Stomach (tissue), 9 donors: ENCODE data around the gene PHF2. TPM values are rescaled to one million over a fixed set of nuclear protein-coding genes. Genes with fewer than 3 reads are reported as not detected.

Experiments
- DNase-seq, 2 donors: peaks; one replicate each; pipeline versions ENCODE4 v3.0.0 to v3.0.0-alpha.2; 2013 to 2019
- H3K27ac ChIP-seq, 5 donors: fragments of 200-600 bp in 4 of 5; sonication (generic) in 4 of 5; one replicate each; pipeline ENCODE4 v1.5.1; 2013 to 2019; ENCODE audit warnings: mild to moderate bottlenecking in 1 of 5, moderate library complexity in 1 of 5
- H3K27me3 ChIP-seq, 3 donors: fragments of 200-600 bp; sonication (generic); one replicate each; pipeline ENCODE4 v1.5.1; 2017 to 2019; ENCODE audit warnings: mixed run types in 1 of 3
- H3K36me3 ChIP-seq, 4 donors: fragments of 200-600 bp; sonication (generic); 1 replicate in 3 of 4; 2 replicates in 1 of 4; pipeline ENCODE4 v1.5.1; 2016 to 2019
- H3K4me1 ChIP-seq, 4 donors: fragments of 200-600 bp; sonication (generic); one replicate each; pipeline ENCODE4 v1.5.1; 2016 to 2019
- H3K4me3 ChIP-seq, 4 donors: fragments of 200-600 bp; sonication (generic) in 3 of 4; one replicate each; pipeline ENCODE4 v1.5.1; 2016 to 2019; ENCODE audit warnings: mild to moderate bottlenecking in 1 of 4
- H3K9me3 ChIP-seq, 4 donors: fragments of 200-600 bp; sonication (generic); one replicate each; pipeline ENCODE4 v1.5.1; 2016 to 2019
- CTCF ChIP-seq, 7 experiments: fragments of 450-650 bp in 4 of 7; fragments of 200-600 bp in 3 of 7; sonication (generic) in 3 of 7; IDR thresholded peaks; one replicate each; pipeline ENCODE4 v1.5.1; 2016 to 2019; ENCODE audit warnings: antibody characterized with exemption in 7 of 7, control low read depth in 2 of 7, mild to moderate bottlenecking in 1 of 7
- EP300 ChIP-seq: sonication (generic); formaldehyde crosslinking; IDR thresholded peaks from one replicate; pipeline ENCODE4 v1.6.1; 2017; ENCODE audit warnings: antibody characterized with exemption
- POLR2A ChIP-seq, 4 donors: fragments of 450-650 bp; IDR thresholded peaks; one replicate each; pipeline ENCODE4 v1.6.1; 2016; ENCODE audit warnings: antibody characterized with exemption in 4 of 4, control low read depth in 2 of 4, mild to moderate bottlenecking in 1 of 4, moderate library complexity in 1 of 4
- POLR2AphosphoS5 ChIP-seq, 3 donors: sonication (generic); formaldehyde crosslinking; IDR thresholded peaks; one replicate each; pipeline ENCODE4 v1.6.1; 2016; ENCODE audit warnings: antibody characterized with exemption in 3 of 3
- WGBS, 5 donors: extraction: QIAGEN DNeasy Blood & Tissue Kit in 3 of 5; methylation state at CpG; one replicate each; pipeline versions ENCODE4 v1.1.5 to v1.1.7; 2013 to 2018; 5-methylcytosine and 5-hydroxymethylcytosine counted together
- intact Hi-C: fragments of 100-400 bp; cut with DNase I; formaldehyde crosslinking; loops from one replicate; pipeline ENCODE4 v1.15.1; 2023; ENCODE audit warnings: low total_unique reads
- polyA plus RNA-seq, 3 donors: library from polyadenylated mRNA; stranded (reverse); fragments of 200-250 nt; gene quantifications; one replicate each; pipeline ENCODE4 v1.2.3, GENCODE V29; 2013
- total RNA-seq, 5 donors: library from RNA; depleted of rRNA; stranded (reverse); fragments of >200 nt; gene quantifications; one replicate each; pipeline versions ENCODE4 v1.1.0 to v1.2.3, GENCODE V29; 2014 to 2016
- donor health status: healthy with polysubstance abuse.
- donor health status: Bipolar disorder and iron deficiency.
- donor health status: healthy.

PHF2 gene
- total and polyA plus RNA-seq, 8 donors = 14.2 to 58.0 (median 19.5) TPM

- peaks cover 0 to 18% (median 9%) of the 10 kb centered on the region in 4 donors for H3K9me3 ChIP-seq
- peak in 1 of 2 donors; percentile 63 for DNase-seq
- TF ChIP-seq POLR2AphosphoS5 (IDR thresholded peaks at IDR 0.05) (peak; percentile 50 to 59 (median 52)), POLR2A (IDR thresholded peaks at IDR 0.05) (no peak), EP300 (peak; percentile 79)
- no peaks in the 10 kb centered on the region for H3K36me3 ChIP-seq
- H3K27me3 ChIP-seq = peaks cover 0 to 6% (median 0%) of the 10 kb centered on the region in 3 donors
- peaks cover 0 to 25% (median 0%) of the 10 kb centered on the region in 4 donors for H3K4me1 ChIP-seq
- intact Hi-C loops = no loop called here
- WGBS, 5 donors = 44 to 79% (median 66%) methylated on average over 4 of the region's 4 CpGs
- H3K4me3 ChIP-seq = no peak overlapping the region
- peak overlapping the region in 3 of 5 donors; percentile 54 to 83 (median 62) for H3K27ac ChIP-seq
Observed at GRCh38 chr9:93724852-93725251, 148.5 kb downstream of the PHF2 start.

GRCh38 chr9:93725382-93725781 lies 149.0 kb downstream of the PHF2 start:
- H3K27me3 ChIP-seq = peaks cover 0 to 6% (median 0%) of the 10 kb centered on the region in 3 donors
- peak overlapping the region in 3 of 5 donors; percentile 47 to 83 (median 62) for H3K27ac ChIP-seq
- no peak for DNase-seq
- H3K9me3 ChIP-seq = peaks cover 0 to 18% (median 9%) of the 10 kb centered on the region in 4 donors
- WGBS, 5 donors = 63 to 80% (median 74%) methylated on average over 6 of the region's 6 CpGs
- peaks cover 0 to 31% (median 1%) of the 10 kb centered on the region in 4 donors for H3K4me1 ChIP-seq
- intact Hi-C loops = no loop called here
- TF ChIP-seq POLR2AphosphoS5 (IDR thresholded peaks at IDR 0.05) (no peak), CTCF (IDR thresholded peaks at IDR 0.05) (no peak), POLR2A (IDR thresholded peaks at IDR 0.05) (no peak), EP300 (no peak)
- H3K36me3 ChIP-seq = no peaks in the 10 kb centered on the region
- H3K4me3 ChIP-seq = no peak overlapping the region

GRCh38 chr9:93726147-93726546 lies 149.8 kb downstream of the PHF2 start:
- Histone ChIP-seq H3K4me1 (peaks cover 0 to 33% (median 5%) of the 10 kb centered on the region in 4 donors), H3K36me3 (no peaks in the 10 kb centered on the region), H3K9me3 (peaks cover 0 to 18% (median 11%) of the 10 kb centered on the region in 4 donors), H3K4me3 (no peak overlapping the region), H3K27ac (peak overlapping the region in 3 of 5 donors; percentile 47 to 83 (median 62)), H3K27me3 (peaks cover 0 to 6% (median 0%) of the 10 kb centered on the region in 3 donors)
- no peak for TF ChIP-seq POLR2AphosphoS5 (IDR thresholded peaks at IDR 0.05)
- TF ChIP-seq CTCF (IDR thresholded peaks at IDR 0.05) = no peak
- no peak for TF ChIP-seq EP300
- TF ChIP-seq POLR2A (IDR thresholded peaks at IDR 0.05) = no peak
- WGBS, 5 donors = 85 to 92% (median 89%) methylated on average over 6 to 7 of the region's 7 CpGs
- intact Hi-C loops = no loop called here
- no peak for DNase-seq

Other genes starting within 250 kb of the PHF2 start
- 100 to 1,000 TPM in 3 of 5 donors, 10 to 100 TPM in 2; 88.7 to 192 (median 103) TPM for gene FAM120A, start 124.9 kb upstream of the PHF2 start, total RNA-seq
- 10 to 100 TPM; 35.8 to 59.4 (median 42.2) TPM for gene FAM120A, start 124.9 kb upstream of the PHF2 start, polyA plus RNA-seq
- 100 to 1,000 TPM in 1 of 5 donors, 10 to 100 TPM in 4; 12.9 to 232 (median 40.3) TPM for gene FAM120AOS, start 123.0 kb upstream of the PHF2 start, total RNA-seq
- gene FAM120AOS, start 123.0 kb upstream of the PHF2 start, polyA plus RNA-seq = 10 to 100 TPM; 26.2 to 63.1 (median 38.4) TPM